Ovary (tissue), 3 donors: ENCODE measurements around the gene COL23A1.

Source experiments
- EP300 ChIP-seq: sonication (generic); formaldehyde crosslinking; IDR thresholded peaks from one replicate; pipeline ENCODE4 v1.6.1; 2017; ENCODE audit warnings: antibody characterized with exemption
- POLR2A ChIP-seq: fragments of 450-650 bp; IDR thresholded peaks from one replicate; pipeline ENCODE4 v1.6.1; 2017; ENCODE audit warnings: antibody characterized with exemption, mild to moderate bottlenecking, moderate library complexity
- TF ChIP-seq, protein P1 (sequence below), 3 donors: fragments of 450-650 bp in 2 of 3; fragments of 200-600 bp in 1 of 3; IDR thresholded peaks; one replicate each; pipeline versions ENCODE4 v1.5.1 to v1.8.0; 2016 to 2022; ENCODE audit warnings: antibody characterized with exemption in 3 of 3, mild to moderate bottlenecking in 1 of 3
- donor health status: DM: no; HTN: no; CAD: no.

DNA sequence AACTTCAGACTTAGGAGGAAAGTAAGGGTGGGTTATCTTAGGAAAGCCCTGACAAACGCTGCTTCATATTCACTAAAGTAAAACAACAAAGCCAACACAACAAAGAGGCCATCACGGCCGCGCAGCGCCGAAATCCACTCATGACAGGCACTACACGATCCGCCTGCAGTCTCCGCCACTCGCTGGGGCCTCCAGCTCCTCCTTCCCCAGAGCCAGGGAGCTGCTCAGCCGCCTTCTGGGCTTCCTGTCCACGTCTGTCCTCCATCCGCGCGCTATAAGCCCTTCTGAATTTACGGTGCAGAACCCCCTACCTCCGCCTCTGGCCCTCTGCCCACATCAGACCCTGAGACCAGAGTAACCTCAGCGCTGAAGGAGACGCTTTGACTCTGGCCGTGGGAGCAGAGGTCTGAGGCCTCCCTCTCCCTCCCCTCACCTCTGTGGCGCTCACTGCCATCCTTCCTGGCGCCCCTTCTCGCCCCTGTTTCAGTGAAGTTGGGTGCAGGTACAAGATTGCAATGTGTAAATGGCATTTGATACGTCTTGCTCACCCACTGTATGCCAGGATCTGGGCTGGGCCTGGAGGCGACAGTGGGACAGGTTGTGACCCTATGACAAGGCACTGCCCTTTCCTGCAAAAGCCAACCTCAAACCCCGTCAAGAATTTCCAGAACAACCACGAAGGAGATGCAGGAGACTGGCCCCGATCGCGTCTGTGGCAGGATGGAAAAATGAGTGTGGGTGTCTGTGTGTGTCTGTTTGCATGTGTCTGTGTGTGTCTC is 282.7 kb downstream of the COL23A1 start:
- TF ChIP-seq, protein P1, sequence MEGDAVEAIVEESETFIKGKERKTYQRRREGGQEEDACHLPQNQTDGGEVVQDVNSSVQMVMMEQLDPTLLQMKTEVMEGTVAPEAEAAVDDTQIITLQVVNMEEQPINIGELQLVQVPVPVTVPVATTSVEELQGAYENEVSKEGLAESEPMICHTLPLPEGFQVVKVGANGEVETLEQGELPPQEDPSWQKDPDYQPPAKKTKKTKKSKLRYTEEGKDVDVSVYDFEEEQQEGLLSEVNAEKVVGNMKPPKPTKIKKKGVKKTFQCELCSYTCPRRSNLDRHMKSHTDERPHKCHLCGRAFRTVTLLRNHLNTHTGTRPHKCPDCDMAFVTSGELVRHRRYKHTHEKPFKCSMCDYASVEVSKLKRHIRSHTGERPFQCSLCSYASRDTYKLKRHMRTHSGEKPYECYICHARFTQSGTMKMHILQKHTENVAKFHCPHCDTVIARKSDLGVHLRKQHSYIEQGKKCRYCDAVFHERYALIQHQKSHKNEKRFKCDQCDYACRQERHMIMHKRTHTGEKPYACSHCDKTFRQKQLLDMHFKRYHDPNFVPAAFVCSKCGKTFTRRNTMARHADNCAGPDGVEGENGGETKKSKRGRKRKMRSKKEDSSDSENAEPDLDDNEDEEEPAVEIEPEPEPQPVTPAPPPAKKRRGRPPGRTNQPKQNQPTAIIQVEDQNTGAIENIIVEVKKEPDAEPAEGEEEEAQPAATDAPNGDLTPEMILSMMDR (IDR thresholded peaks at IDR 0.05) = no peak
- TF ChIP-seq POLR2A = no peak
- no peak for TF ChIP-seq EP300
